Inferior parietal cortex (tissue), 1 donor: ENCODE measurements around the gene ADAM21.
"Not testable (repeated sequence)": the region's sequence is repeated elsewhere in the genome, so short reads cannot be mapped to it uniquely, and the experiment has no call there.

Experiments used
- DNase-seq: peaks from one replicate; pipeline ENCODE4 v3.0.0-alpha.2; 2016; ENCODE audit errors: extremely low spot score

The ADAM21 gene

GRCh38 chr14:70451874-70452273 lies at the start of gene ADAM21:
ADAM21 (plus strand) TSS chr14:70452174; CDS start chr14:70457500, 5,326 bp downstream.
- DNase-seq = no peak

DNA sequence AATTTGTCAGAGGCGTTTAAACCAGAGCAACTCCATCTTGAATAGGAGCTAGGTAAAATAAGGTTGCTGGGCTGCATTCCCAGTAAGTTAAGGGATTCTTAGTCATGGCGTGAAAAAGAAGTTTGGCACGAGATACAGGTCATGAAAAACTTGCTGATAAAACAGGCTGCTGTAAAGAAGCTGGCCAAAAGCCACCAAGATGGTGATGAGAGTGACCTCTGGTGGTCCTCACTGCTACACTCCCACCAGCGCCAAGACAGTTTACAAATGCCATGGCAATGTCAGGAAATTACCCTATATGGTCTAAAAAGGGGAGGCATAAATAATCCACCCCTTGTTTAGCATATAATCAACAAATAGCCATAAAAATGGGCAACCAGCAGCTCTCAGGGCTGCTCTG lies 48.6 kb upstream of the ADAM21 start:
- not testable (repeated sequence) for DNase-seq

DNA sequence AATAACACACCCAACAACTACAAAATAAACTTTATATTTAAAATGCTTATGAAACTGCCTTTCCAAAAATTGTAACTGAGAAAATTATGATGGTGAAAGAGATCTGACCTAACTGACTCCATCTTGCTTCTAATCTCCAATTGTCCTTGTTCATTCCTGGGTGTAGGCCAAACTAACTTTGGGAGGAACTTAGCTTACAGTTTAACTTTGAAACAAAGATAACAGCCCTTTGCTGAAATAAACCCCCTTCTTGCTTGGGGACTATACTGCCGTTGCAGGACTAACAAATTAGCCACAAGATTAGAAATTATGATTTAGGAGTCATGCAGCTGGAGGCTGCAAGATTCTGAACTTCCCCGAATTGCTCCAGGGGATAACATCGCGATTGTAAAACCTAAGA lies 45.8 kb upstream of the ADAM21 start:
- not testable (repeated sequence) for DNase-seq

GRCh38 chr14:70407621-70408020 lies 44.4 kb upstream of the ADAM21 start:
- DNase-seq = no peak

- no peak for DNase-seq
Measured at GRCh38 chr14:70415788-70416187, 36.2 kb upstream of the ADAM21 start.

DNA sequence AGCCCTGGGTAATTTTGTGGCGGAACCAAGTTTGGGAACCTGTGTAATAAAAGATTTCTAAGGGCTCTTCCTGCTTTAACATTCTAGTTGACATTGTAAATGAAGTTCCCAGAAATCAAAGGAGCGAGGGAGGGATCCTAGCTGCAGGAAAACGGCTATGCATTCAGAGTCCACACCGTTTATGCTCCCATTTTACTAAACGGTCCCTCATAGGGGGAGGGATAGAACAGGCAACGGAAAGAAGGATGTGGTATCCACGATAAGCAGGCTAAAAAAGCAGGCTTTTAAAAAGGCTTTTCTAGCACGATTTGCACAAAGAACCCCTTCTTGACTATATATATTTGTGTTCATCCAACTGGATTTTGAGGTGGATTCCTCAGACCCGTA lies 35.6 kb upstream of the ADAM21 start:
- peak; percentile 12 for DNase-seq

DNA sequence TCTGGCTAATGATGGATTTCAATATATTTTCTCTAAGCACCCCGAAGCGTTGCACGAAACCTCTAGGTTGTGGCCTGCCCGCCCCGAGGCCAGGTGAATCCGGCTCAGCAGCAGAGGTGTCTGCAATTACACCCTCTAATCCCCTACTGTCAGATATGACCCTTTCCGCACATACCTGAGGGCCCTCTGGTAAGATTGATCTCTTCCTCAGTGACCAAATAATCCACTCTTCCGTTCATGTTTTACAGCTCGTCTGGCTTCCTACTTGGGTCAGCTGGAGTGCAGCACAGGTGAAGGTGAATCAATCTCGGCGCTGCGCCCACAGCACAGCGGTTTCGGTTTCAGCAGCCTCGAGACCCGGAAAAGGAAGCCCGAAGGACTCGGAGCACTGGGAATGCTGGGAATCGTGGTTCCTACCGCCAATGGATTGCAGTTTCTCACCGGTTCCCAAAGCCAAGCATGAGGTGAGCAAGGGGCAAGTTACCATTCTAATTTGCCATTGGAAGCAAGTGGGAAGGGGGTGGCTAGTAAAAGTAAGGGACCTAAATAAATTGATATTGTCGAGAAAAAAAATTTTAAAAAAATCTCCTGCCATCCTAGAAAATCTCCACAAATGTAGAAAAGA lies 35.1 kb upstream of the ADAM21 start, which contains the start of gene SYNJ2BP:
TSS of gene SYNJ2BP (minus strand) at position 366 of the 625 bp plus-strand sequence. CDS start at position 239, 127 bp downstream.
- DNase-seq = peak; percentile 80

DNA sequence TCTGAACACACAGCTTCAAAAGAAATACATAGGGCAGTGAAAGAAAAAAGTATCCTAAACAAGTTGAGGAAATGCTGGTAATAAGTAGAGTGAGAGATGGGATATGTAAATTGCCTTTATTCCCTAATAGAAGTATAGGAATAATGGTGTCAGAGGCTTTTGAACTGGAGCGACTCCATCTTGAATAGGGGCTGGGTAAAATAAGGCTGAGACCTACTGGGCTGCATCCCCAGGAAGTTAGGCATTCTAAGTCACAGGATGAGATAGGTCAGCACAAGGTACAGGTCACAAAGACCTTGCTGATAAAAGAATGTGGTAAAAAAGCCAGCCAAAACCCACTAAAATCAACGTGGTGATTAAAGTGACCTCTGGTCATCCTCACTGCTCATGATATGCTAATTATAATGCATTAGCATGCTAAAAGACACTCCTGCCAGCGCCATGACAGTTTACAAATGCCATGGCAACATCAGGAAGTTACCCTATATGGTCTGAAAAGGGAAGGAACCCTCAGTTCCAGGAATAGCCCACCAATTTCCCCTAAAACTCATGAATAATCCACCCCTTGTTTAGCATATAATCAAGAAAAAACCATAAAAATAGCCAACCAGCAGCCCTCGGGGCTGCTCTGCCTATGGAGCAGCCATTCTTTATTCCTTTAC lies 32.6 kb upstream of the ADAM21 start:
- not testable (repeated sequence) for DNase-seq

GRCh38 chr14:70422538-70422937 lies 29.4 kb upstream of the ADAM21 start:
- no peak for DNase-seq

DNA sequence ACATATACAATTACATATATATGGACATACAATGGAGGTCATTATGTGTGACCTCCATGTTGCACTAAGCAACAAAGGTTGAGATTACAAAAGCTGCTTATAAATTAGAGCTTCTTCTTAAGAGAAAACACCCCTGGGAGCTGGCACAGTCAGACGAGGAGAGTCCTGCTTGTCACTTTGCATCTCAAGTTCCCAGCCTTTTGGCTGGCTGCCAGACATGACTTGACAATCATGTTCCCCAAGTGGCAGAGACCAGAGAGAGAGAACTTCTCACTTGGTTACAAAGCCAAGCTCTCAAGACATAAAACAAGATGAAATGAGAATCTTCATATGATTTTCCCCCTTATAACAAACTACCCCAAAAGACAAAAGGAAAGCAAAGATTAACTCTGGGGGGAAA lies 26.6 kb upstream of the ADAM21 start:
- DNase-seq = no peak

DNA sequence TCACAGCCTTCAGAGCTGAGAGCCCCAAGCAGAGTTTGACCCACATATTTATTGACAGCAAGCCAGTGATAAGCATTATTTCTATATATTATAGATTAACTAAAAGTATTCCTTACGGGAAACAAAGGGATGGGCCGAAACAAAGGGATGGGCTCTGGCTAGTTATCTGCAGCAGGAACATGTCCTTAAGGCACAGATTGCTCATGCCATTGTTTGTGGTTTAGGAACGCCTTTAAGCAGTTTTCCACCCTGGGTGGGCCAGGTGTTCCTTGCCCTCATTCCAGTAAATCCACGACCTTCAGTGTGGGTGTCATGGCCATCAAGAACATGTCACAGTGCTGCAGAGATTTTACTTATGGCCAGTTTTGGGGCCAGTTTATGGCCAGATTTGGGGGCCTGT lies 25.4 kb upstream of the ADAM21 start:
- DNase-seq = not testable (repeated sequence)

DNA sequence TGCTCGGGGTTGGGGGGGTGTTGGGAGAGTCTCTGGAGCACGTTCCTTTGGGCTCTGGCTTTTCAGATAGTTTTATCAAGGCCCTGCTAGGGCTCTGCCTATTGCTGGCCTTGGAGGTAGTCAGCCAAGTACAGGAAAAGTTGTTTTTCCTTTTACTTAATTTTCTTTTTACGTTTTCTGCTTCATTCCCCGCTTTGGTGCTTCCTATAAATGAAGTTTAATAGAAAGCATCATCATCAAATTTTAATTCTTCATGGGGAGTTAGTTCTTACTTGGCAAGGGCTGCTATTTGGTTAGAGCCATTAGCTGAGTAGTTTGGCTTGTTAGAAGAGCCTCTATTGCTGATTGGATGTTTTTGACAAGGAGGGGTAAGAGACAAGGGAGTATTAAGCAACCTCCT lies 15.1 kb upstream of the ADAM21 start:
- DNase-seq = no peak

GRCh38 chr14:70441641-70442040 lies 10.3 kb upstream of the ADAM21 start:
- DNase-seq = no peak

DNA sequence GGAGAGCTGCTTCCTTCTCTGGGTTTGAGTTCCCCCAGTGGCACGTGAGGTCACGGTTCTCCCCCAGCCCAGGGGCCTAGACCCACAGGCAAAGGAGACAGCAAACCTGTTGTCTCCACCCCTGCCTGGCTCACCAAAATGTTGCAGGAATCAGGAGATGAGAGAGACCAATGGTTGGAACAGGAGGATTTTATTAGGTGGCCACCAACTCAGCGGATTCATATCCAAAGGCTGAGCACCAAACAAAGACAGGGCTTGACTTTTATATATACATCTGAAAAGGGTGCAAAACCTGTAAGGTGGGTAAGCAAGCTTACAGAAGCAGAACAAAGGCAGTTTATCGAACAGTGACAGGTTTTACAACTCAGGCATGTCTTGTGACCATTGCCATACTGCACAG lies 9.2 kb upstream of the ADAM21 start:
- no peak for DNase-seq

DNA sequence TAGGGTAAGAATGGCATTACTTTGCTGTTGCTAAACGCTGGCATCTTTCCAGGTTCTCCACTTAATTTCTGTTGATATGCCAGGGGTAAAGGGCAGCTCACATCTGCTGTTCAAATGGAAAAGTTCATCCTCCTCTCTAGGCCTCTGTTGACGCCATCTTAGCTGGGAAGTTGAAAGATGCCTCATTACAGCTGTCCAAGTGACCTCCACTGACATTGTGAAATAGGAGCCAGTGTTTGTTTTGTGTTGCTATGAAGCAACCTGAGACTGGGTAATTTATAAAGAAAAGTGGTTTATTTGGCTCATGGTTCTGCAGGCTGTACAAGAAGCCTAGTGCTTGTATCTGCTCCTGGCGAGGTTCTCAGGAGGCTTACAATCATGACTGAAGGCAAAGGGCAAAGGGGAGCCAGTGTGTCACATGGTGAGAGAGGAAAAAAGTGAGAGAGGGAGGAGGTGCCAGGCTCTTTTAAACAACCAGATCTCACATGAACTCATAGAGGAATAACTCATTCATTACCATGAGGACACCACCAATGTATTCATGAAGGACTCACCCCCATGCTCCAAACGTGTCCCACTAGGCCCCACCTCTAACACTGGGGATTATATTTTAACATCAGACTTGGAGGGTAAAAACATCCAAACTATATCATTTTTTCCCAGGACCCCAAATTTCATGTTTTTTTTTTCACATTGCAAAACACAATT lies 3.2 kb upstream of the ADAM21 start:
- no peak for DNase-seq

DNA sequence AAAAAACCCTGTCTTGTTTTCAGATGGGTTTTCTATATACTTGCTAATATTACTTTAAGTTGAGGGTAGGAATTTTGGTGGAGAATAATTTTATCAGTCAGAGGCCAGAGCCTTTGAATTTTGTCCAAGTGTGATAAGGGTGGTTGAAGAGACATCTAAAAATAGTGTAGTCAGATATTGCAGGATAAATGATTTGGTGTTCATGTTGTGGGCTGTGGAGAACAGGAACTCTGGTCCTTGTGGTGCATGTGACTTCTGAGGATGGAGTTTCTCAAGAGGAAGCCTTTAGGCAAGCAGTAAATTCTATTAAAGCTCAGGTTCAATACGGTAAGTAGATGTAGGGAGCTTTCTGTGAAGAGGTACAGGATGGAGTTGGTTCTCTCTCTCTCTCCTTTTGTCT lies 2.8 kb downstream of the ADAM21 start:
- no peak for DNase-seq

DNA sequence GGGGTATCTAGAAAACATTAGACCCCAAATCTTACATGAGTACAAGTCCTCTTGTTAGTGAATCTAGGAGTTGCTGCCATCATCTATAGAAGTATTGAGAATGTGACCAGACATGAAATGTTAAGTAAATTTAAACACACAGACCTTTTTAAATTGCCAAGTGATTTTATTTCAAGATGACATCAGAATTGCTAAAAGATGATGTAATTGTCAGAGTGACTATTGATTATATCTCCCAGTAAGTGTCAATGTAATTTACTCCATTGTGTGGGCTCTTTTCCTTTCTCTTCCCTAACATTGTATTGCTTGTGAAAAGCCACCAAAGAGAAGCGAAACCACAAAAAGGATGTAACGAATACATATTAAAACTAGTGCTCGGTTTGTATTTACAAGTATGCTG lies 16.8 kb downstream of the ADAM21 start:
- DNase-seq = no peak

DNA sequence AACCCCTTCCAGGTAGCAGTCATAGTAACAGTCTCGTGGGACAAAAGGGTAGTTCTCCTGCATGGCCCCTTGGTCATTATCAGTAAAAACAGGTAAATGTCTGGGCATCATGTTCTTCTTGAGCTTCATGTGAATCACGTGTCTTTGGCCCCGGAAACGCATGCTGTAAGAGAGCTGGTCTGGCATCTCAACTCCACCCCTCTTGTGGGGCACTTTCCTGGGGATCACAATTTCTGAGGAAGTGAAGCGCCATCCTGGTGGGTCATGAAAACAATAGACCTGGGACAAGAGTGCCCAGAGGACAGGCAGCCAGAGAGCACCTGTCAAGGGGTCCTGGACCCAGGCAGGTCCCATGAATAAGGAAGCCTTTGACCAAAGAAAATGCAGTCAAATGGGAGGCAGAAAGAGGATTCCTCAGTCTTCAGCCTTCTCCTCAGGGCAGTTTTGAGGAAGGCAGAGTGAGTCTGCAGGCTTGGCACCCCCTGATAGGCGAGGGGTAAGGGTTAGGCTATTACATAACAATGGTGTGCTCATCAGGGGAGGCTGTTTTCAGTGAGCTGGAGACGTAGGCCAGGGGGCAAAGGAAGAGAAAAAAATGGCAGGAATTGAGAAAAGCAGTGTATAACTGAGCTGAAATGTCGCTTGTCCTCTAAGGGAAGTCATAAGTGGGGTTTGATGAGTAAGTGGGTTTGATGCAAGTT lies 19.0 kb downstream of the ADAM21 start:
- not testable (repeated sequence) for DNase-seq

GRCh38 chr14:70472253-70473159 lies 20.5 kb downstream of the ADAM21 start:
- DNase-seq = peak; percentile 18

- DNase-seq = no peak
Measured at GRCh38 chr14:70473825-70474224, 21.9 kb downstream of the ADAM21 start.

DNA sequence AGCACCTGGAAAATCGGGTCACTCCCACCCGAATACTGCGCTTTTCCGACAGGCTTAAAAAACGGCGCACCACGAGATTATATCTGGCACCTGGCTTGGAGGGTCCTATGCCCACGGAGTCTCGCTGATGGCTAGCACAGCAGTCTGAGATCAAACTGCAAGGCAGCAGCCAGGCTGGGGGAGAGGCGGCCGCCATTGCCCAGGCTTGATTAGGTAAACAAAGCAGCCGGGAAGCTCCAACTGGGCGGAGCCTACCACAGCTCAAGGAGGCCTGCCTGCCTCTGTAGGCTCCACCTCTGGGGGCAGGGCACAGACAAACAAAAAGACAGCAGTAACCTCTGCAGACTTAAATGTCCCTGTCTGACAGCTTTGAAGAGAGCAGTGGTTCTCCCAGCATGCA lies 23.5 kb downstream of the ADAM21 start:
- DNase-seq = not testable (repeated sequence)
